Kidney glomerular epithelial cell (primary cell): Measurements from ENCODE around the gene PANX3.
A peak's percentile ranks its signal among the peaks of the same experiment; 100 is the strongest.

Experiments
- DNase-seq: peaks from one replicate; lab custom pipeline; 2025; lab: John Stamatoyannopoulos, UW

Gene PANX3

GRCh38 chr11:124618863-124619262, 7.6 kb downstream of the PANX3 start:
- no peak for DNase-seq

GRCh38 chr11:124622531-124623451, 11.6 kb downstream of the PANX3 start, which contains the start of gene TBRG1:
Gene TBRG1, plus strand, starts transcription at chr11:124622864. Its CDS starts 220 bp downstream, at chr11:124623084.
- peak; percentile 73 for DNase-seq

- DNase-seq: no peak
These were observed 12.8 kb downstream of the PANX3 start for GRCh38 chr11:124623861-124624525.

- no peak for DNase-seq
These were observed 14.4 kb downstream of the PANX3 start for GRCh38 chr11:124625504-124626168.

GRCh38 chr11:124627546-124627945, 16.3 kb downstream of the PANX3 start:
- no peak for DNase-seq

- DNase-seq: no peak
These were observed 18.7 kb downstream of the PANX3 start for GRCh38 chr11:124629961-124630360.

GRCh38 chr11:124633355-124633754, 22.1 kb downstream of the PANX3 start:
- no peak for DNase-seq

GRCh38 chr11:124635932-124636331, 24.7 kb downstream of the PANX3 start:
- no peak for DNase-seq

- no peak for DNase-seq
These were observed 27.3 kb downstream of the PANX3 start for GRCh38 chr11:124638500-124638899.

- no peak for DNase-seq
These were observed 28.0 kb downstream of the PANX3 start for GRCh38 chr11:124639186-124639585.

- DNase-seq: no peak
These were observed 29.4 kb downstream of the PANX3 start for GRCh38 chr11:124640666-124641065.

GRCh38 chr11:124642628-124643027, 31.4 kb downstream of the PANX3 start:
- DNase-seq: no peak

- no peak for DNase-seq
These were observed 31.9 kb downstream of the PANX3 start for GRCh38 chr11:124643042-124643604.

- peak; percentile 50 for DNase-seq
These were observed 32.6 kb downstream of the PANX3 start for GRCh38 chr11:124643605-124644425.

- DNase-seq: peak; percentile 80
These were observed 33.4 kb downstream of the PANX3 start for GRCh38 chr11:124644426-124645280.

- DNase-seq: no peak
These were observed 34.9 kb downstream of the PANX3 start for GRCh38 chr11:124646148-124646547.

- DNase-seq: no peak
These were observed 37.4 kb downstream of the PANX3 start for GRCh38 chr11:124648610-124649009.

- no peak for DNase-seq
These were observed 45.8 kb downstream of the PANX3 start for GRCh38 chr11:124656774-124657630.

- no peak for DNase-seq
These were observed 46.7 kb downstream of the PANX3 start for GRCh38 chr11:124657904-124658303.
